Coronary artery (tissue), 2 donors: ENCODE data around the gene SHOX.

Source experiments
- DNase-seq: peaks from one replicate; pipeline ENCODE4 v3.0.0-alpha.2; 2017; ENCODE audit warnings: low spot score
- H3K27ac ChIP-seq, 2 donors: fragments of 200-600 bp; sonication (generic); one replicate each; pipeline ENCODE4 v1.5.1; 2016 to 2019
- H3K4me3 ChIP-seq: fragments of 200-600 bp; sonication (generic); 2 replicates; pipeline ENCODE4 v1.5.1; 2016; ENCODE audit warnings: mild to moderate bottlenecking, moderate library complexity
- TF ChIP-seq, protein P1 (sequence below): fragments of 200-600 bp; sonication (generic); IDR thresholded peaks from one replicate; pipeline ENCODE4 v1.5.1; 2019; ENCODE audit warnings: antibody characterized with exemption

SHOX gene

DNA sequence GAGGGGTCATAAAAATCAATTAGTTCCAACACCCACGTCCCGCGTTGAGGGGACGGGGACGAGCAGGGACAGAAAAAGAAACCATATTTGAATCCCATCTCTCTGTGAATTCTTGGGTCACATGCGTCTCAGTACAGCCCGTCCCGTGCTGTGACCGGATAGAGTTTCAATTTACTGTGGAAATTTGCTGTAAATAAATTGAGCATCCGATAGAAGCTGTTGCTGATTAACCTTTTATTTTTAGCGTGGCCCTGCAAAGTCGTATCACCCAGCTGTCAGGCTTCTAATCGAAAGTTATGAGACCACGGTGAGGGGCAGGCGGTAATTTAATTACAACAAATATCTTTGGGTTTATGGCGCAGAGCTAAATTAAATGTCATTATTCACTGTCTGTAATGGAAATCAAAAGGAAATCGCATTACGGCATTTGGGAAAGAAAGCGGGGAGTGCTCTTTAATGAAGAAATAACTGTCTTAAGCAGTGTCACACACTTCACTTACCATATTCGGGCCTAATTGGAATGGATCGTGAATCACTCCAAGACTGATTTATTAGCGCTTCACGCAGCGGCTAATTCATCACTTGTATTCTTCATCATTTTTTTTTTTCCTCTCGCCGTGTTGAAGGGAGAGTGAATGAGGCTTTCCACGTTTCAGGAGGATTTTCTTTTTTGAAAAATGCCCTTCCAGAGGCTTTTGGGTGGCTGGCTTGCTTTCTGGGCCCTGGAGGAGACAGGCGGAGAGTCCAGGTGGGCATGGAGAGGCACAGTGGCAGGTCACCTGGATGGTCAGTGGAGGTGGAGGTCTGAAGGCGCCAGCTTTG lies 7.3 kb downstream of the SHOX start:
- no peak for DNase-seq
- Histone ChIP-seq H3K27ac (no peak overlapping the region), H3K4me3 (peak overlapping the region; percentile 7)
- TF ChIP-seq, protein P1, sequence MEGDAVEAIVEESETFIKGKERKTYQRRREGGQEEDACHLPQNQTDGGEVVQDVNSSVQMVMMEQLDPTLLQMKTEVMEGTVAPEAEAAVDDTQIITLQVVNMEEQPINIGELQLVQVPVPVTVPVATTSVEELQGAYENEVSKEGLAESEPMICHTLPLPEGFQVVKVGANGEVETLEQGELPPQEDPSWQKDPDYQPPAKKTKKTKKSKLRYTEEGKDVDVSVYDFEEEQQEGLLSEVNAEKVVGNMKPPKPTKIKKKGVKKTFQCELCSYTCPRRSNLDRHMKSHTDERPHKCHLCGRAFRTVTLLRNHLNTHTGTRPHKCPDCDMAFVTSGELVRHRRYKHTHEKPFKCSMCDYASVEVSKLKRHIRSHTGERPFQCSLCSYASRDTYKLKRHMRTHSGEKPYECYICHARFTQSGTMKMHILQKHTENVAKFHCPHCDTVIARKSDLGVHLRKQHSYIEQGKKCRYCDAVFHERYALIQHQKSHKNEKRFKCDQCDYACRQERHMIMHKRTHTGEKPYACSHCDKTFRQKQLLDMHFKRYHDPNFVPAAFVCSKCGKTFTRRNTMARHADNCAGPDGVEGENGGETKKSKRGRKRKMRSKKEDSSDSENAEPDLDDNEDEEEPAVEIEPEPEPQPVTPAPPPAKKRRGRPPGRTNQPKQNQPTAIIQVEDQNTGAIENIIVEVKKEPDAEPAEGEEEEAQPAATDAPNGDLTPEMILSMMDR: no peak

DNA sequence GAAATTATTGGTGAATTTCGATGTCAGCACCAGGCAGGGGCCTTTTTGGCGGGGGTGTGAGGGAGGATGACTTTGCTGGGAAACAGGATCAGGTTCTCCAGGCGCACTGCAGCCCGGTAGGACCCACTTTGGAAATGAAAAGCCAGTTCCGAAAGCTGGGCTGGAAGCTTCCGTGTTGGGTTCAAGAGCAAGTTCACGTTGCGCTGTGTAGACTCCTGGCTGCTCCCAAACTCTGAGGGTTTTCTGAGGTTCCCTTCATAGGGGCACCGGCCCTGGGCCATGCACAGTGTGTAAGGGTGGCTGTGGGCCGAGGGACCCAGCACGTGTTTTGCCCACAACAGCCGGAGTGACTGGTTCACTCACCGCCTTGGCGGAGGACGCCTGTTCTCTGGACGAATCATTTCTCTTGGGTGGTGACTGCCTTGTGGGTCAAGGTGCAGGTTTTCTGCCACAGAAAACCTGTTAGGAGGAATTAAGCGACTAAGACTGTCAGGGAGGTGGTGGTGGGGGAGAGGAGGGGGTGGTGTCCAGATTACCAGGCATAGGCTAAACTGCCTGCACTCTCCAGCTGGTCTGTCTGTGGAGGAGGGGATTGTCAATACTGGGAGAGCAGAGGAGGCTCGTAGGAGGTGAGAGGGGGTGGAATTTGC lies 8.0 kb downstream of the SHOX start:
- TF ChIP-seq, protein P1: no peak
- DNase-seq: no peak
- Histone ChIP-seq H3K4me3 (no peak overlapping the region), H3K27ac (no peak overlapping the region)

DNA sequence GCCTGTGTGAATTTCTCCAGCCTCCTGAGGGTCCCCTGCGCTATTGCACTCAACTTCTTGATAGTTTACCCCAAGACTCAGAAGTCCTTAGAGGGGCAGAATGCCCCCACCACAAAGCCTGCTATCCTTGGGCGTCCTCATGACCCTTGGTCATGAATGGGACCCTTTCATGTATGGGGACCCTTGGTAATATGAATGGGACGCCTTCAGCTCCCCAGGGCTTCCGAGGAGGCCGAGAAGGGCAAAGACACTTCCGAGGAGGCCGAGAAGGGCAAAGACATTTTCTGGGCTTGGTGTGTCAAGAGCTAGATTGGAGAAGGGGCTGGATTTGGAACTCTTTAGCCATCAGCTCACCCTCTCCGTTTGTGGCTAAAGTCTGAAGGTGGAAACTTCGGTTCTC lies 8.6 kb downstream of the SHOX start:
- DNase-seq: no peak
- H3K27ac ChIP-seq: no peak overlapping the region
- TF ChIP-seq, protein P1: no peak
- no peak overlapping the region for H3K4me3 ChIP-seq

DNA sequence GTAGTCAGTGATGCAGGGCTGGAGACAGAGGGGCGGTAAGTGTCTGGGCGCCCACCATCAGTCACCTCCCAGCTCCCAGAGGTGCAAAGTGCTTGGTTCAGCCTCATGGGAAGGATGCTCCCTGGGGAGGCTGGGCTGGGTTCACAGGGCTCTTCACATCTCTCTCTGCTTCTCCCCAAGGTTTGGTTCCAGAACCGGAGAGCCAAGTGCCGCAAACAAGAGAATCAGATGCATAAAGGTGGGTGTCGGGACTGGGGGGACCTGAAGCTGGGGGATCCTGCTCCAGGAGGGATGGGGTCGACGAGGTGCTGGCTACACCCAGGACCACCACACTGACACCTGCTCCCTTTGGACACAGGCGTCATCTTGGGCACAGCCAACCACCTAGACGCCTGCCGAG lies 10.1 kb downstream of the SHOX start:
- Histone ChIP-seq H3K27ac (no peak overlapping the region), H3K4me3 (no peak overlapping the region)
- TF ChIP-seq, protein P1: no peak
- DNase-seq: no peak

DNA sequence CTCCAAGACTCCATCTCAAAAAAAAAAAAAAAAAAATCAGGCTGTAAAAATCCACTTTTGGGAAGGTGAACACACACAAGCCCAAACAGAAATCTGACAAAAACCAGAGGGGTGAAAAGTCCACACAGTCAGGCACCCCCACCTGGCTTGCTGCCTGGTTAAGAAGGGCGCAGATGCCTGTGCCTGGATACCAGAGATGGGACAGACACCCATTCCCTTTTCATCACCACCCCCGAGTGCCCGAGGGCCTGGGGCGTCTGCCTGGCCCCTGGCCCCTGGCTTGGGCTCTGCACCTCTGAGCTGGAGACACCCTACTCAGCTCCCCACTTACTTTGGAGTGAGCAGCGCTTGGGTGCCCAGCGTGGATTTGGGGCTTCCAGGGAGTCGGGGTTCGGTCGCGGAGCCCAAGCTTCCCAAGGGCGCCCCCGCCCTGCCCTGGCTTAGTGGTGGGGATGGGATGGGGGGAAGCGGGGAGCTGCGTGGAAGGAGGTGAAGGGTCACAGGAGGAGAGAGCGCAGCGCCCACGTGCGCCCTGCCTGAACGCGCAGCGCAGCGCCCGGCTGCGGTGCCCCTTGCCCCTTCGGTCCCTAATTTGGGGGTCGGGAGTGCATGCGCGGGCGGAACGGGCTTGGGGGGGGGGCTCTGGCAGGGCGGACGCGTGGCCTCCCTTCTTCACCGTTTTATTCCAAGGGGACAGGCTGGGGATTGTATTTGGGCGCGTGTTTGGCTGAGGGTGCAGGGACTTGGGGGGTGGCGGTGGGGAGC lies 11.3 kb downstream of the SHOX start:
- TF ChIP-seq, protein P1: no peak
- Histone ChIP-seq H3K4me3 (no peak overlapping the region), H3K27ac (no peak overlapping the region)
- peak; percentile 16 for DNase-seq

DNA sequence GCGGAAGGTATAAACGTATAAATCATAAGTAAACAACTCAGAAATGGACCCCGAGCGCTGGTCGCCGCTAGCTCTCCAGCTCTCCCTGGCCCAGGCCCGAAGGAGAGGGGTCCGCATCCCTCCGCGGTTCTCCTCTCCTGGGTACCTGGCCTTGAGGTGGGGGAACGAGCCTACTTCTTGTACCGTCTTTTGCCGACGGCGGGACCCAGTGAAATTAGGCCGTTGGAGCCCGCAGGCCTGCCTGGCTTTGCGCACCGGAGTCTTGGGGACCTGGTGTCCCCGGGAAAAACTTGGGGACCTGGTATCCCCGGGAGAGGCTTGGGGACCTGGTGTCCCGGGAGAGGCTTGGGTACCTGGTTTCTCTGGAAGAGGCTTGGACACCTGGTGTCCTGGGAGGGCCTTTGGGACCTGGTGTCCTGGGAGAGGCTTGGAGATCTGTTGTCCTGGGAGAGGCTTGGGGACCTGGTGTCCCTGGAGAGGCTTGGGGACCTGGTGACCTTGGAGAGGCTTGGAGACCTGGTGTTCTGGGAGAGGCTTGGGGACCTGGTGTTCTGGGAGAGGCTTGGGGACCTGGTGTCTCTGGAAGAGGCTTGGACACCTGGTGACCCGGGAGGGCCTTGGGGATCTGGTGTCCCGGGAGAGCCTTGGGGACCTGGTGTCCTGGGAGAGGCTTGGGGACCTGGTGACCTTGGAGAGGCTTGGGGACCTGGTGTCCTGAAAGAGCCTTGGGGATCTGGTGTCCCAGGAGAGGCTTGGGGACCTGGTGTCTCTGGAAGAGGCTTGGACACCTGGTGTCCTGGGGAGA lies 12.0 kb downstream of the SHOX start:
- no peak overlapping the region for H3K4me3 ChIP-seq
- TF ChIP-seq, protein P1: no peak
- no peak overlapping the region for H3K27ac ChIP-seq
- peak; percentile 66 for DNase-seq
